WTC11 (cell line): ENCODE data around the gene CMTM4.

ENCODE experiments used
- AFF4 ChIP-seq: sonication (generic); formaldehyde crosslinking; IDR thresholded peaks from 2 replicates; pipeline ENCODE4 v1.8.1; 2023; ENCODE audit warnings: mild to moderate bottlenecking, missing genetic modification reagents, borderline replicate concordance
- CREM ChIP-seq: sonication (generic); formaldehyde crosslinking; IDR thresholded peaks from 2 replicates; pipeline ENCODE4 v1.8.1; 2022; ENCODE audit warnings: mild to moderate bottlenecking, missing genetic modification reagents, moderate library complexity
- CTCF ChIP-seq: fragments of 200-600 bp; IDR thresholded peaks from 2 replicates; pipeline ENCODE4 v1.8.0; 2022; ENCODE audit warnings: antibody characterized with exemption
- NFATC4 ChIP-seq: fragments of 250-450 bp; sonication (Bioruptor Pico); IDR thresholded peaks from 2 replicates; pipeline ENCODE4 v1.9.0; 2021; ENCODE audit warnings: mild to moderate bottlenecking
- ZBTB21 ChIP-seq: sonication (generic); formaldehyde crosslinking; IDR thresholded peaks from 2 replicates; pipeline ENCODE4 v1.8.1; 2023; ENCODE audit warnings: mild to moderate bottlenecking, missing genetic modification reagents, borderline replicate concordance

GRCh38 chr16:66649167-66649566, 47.4 kb downstream of the CMTM4 start:
- TF ChIP-seq ZBTB21 (CRISPR knock-in tag) (no peak), CREM (CRISPR knock-in tag) (no peak), CTCF (no peak), AFF4 (CRISPR knock-in tag) (no peak), NFATC4 (CRISPR knock-in tag) (no peak)
